NCI-H128 (cell line): ENCODE results near the gene CD226.
"Not testable (repeated sequence)": the region's sequence is repeated elsewhere in the genome, so short reads cannot be mapped to it uniquely, and the experiment has no call there.

ENCODE experiments used
- DNase-seq: peaks from one replicate; lab custom pipeline; 2025; ENCODE audit not compliant: unreplicated experiment; lab: John Stamatoyannopoulos, UW

CD226 gene

GRCh38 chr18:69876490-69876889, 71.2 kb downstream of the CD226 start:
- DNase-seq, result no peak

DNA sequence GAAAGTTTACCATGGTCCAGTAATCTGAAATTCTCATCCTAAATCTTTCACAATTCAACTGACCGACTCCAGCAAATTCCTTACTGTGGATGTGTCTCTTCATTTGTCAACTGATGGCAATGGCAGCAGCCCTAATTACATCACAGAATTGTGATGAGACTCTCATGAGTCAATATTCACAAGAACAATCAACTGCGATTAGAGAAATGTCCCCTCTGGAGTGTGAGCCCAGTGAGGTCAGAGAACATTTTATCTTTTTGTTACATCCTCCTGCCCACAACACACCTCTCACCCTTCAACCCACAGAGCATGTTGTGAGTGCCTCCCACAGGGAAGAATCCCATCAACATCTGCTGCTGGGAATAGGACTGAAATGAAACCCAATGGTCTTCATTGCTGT, 73.6 kb downstream of the CD226 start:
- no peak for DNase-seq

- DNase-seq, result no peak
Observed at GRCh38 chr18:69872661-69873060, 75.0 kb downstream of the CD226 start.

GRCh38 chr18:69871363-69871762, 76.3 kb downstream of the CD226 start:
- DNase-seq, result no peak

- DNase-seq, result no peak
Observed at GRCh38 chr18:69870736-69871135, 76.9 kb downstream of the CD226 start.

- DNase-seq, result no peak
Observed at GRCh38 chr18:69866212-69866611, 81.5 kb downstream of the CD226 start.

DNA sequence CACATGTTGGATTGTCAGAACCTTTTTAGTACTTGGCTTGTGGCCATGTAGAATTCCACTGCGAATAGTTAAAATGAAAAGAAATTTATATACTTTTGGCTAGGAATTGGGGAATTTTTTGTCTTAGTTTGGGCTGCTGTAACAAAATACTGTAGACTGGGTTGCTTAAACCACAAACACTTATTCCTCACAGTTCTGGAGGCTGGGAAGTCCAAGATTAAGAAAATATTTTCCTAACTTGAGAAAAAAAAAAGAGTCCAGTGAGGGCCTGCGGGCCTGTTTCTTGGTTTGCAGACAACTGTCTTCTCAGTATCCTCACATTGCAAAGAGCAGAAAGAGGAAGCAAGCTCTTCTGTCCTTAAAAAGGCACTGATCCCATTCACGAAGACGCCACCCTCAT, 81.9 kb downstream of the CD226 start:
- DNase-seq, result no peak

DNA sequence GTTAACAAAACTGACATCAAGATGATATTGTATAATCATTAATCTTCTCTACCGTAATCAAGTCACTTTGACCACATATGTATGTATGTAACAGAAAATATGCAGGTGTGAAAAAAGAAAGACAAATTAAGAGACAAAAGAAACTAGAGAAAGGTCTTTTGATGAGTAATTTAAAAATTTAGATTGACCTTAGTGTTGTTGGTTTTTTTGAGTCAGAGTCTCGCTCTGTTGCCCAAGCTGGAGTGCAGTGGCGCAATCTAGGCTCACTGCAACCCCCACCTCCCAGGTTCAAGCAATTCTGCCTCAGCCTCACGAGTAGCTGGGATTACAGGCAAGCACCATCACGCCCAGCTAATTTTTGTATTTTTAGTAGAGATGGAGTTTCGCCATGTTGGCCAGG, 82.9 kb downstream of the CD226 start:
- not testable (repeated sequence) for DNase-seq

DNA sequence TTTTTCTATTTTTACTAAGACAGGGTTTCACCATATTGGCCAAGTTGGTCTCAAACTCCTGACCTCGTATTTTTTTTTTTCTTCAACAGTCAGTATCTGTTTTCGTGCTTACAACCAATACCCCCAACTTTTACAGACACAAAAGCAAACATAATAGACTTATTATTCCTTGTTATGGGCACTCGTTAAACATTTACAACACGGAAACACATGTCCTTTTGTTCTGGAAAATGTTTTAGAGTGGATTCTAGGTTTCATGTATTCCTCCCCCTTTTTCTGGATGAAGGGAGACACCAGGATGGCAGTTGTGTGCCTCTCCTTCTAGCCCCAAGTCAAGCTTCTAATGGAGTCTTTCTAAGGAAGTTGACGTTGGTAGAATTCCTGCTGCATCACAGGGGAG, 88.8 kb downstream of the CD226 start:
- DNase-seq, result no peak

DNA sequence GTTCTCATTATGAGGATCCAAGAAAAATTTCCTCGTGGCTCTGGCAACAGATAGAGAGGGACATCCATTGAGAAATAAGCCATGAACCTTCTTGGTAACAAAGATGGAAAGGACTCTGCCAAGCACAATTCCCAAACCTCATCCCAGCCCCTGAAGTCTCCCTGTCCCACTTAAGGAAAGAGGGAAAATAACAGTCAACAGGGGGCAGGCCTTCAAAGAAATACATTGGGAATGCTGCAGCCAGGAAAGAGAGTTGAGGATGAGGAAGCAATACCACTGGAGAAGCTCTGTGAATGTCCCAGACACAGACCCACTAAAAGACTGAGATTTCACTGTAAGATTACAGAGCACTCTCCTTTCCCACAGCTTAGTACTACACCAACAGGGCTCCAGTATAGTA, 93.2 kb downstream of the CD226 start:
- no peak for DNase-seq

- no peak for DNase-seq
Observed at GRCh38 chr18:69853051-69853450, 94.6 kb downstream of the CD226 start.

DNA sequence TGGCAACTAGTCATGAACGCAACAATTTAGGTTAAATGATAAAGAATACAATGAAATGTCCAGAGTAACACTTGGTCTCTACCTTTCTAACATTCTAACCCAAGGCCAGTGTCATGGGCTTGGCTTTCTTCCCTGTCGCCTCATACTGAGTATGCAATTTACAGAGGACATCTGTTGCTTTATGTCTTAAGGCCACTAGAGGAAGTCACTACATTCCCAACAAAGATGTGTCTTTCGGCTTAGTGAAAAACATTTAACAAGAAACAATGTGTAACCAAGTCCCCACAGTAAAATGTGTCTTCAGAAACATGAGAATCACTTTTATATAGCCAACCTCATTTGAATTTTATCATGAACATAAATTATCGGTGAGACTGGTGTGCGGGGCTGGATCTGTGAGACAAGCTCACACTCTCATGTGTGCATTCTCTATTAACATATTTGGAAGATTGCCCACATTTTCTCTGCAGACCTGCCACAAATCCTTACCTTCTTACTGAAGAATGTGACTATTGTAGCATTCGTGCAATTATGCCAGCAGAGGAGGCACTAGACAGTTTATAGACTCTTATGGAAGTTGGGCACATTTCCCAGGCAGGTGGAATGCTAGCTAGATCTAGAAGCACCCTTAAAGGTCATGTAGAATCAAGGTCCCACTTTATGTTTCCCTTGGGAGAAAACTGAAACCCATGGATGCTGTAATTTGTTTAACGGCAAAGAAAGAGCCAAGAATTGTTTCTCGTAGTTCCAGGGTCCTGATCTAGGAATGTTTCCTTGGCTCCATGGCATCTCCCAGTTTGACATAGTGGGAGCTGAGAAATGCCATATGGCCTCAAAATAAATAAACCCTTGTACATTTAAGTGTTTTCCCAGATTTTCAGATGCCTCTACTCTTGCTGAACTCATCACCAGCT, 101.8 kb downstream of the CD226 start:
- DNase-seq, result peak; percentile 90

- DNase-seq, result no peak
Observed at GRCh38 chr18:69844656-69845055, 103.0 kb downstream of the CD226 start.

GRCh38 chr18:69843015-69843414, 104.7 kb downstream of the CD226 start:
- no peak for DNase-seq

GRCh38 chr18:69841117-69841516, 106.6 kb downstream of the CD226 start:
- no peak for DNase-seq

GRCh38 chr18:69840445-69840844, 107.2 kb downstream of the CD226 start:
- no peak for DNase-seq

DNA sequence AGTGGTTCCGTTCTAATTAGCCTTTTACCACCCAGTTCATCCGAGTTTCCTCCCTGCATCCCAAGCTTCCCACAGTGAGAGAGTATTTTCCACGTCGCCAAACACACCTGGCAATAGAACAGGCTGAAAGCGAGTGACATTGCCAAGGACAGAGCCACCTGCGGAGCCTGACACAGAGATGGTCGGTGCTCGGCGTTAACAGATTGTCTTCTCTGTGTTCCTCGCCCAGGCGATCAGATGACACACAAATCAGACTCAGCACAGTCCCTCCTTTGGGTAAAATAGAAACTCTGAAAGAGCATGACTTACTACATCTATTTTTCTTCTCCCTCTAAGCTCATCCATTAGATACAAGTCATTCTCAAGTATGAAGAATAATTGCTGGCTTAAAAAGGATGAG, 107.7 kb downstream of the CD226 start:
- DNase-seq, result no peak

- DNase-seq, result no peak
Observed at GRCh38 chr18:69839497-69839896, 108.2 kb downstream of the CD226 start.

- DNase-seq, result no peak
Observed at GRCh38 chr18:69838620-69839411, 108.9 kb downstream of the CD226 start.

DNA sequence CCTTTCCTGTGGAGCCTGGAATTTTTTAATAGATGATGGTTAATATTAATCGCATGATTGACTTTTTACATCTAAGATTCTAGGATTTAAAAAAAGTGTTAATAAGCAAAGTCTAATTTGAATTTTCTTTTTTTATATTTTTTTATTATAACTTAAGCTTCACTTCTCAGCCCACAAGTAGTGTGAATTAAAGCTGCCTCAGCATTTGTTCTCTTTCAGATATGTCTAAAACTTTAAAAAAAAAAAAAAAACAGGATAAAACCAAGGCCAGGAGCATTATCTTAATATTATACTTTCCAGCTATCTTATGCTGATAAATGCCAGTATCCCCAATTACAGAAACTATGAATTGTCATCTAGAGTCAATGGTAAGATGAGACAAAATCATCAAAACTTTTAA, 109.7 kb downstream of the CD226 start:
- DNase-seq, result no peak

DNA sequence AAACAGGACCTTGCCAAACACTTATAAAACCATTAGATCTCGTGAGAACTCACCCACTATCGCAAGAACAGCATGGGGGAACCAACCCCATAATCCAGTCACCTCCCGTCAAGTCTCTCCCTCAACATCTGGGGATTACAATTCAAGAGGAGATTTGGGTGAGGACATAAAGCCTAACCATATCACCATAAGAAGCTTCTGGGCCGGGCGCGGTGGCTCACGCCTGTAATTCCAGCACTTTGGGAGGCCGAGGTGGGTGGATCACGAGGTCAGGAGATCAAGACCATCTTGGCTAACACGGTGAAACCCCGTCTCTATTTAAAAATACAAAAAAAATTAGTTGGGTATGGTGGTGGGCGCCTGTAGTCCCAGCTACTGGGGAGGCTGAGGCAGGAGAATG, 112.7 kb downstream of the CD226 start:
- not testable (repeated sequence) for DNase-seq

DNA sequence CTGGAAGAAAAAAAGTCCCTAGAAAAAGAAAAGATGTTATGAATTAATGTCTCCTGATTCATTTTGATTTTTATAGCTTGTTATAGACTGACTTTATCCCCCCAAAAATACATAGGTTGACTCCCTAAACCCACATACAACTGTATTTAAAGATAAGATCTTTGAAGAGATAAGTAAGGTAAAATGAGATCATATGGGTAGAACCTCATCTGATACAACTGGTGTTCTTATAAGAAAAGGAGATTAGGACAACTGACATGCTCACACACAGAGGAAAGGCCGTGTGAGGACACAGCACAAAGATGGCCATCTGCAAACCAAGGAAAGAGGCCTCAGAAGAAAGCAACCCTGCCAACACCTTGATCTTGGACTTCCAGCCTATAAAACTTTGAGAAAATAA, 117.5 kb downstream of the CD226 start:
- DNase-seq, result no peak
